PC-3 (cell line): ENCODE data around the gene DENND1B.

Experiments used
- CTCF ChIP-seq: fragments of 300-600 bp; sonication (generic); conservative IDR thresholded peaks from 2 replicates; pipeline ENCODE4 v1.5.1; 2017; ENCODE audit warnings: antibody characterized with exemption, low read depth, mild to moderate bottlenecking, low read length
- EZH2phosphoT487 ChIP-seq: fragments of 300-600 bp; sonication (generic); IDR thresholded peaks from 2 replicates; pipeline ENCODE4 v1.6.1; 2018; ENCODE audit warnings: mild to moderate bottlenecking, antibody characterized with exemption, low read length, borderline replicate concordance

DNA sequence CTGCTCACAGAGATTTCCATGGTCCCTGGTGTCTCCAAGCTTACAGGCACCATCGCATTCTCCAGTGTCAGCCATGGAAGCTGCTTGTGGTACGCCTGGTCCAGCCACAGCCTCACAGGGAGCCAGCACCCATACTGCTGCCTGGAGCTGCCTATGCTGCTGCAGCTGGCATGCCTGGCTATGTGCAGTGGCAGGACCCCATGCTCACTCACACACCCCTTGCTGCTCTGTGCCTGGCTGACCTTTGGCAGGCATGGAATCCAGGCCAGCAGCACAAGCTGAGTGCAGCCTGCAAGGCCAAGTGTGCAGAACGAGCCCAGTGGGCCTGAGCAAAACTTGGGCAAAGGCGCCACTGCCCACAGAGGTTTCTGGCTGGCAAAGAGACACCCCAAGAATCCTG, 26.4 kb upstream of the DENND1B start:
- TF ChIP-seq CTCF (no peak), EZH2phosphoT487 (no peak)
